PFSK-1 (cell line): ENCODE measurements around the gene KDM2A.

Experiments used
- POLR2AphosphoS5 ChIP-seq: IDR thresholded peaks from 2 replicates; pipeline ENCODE4 v1.6.1; 2012; ENCODE audit warnings: low read depth, mild to moderate bottlenecking, control low read depth, low read length, moderate library complexity
- SIN3A ChIP-seq: IDR thresholded peaks from 2 replicates; pipeline ENCODE4 v1.6.1; 2012; ENCODE audit warnings: mild to moderate bottlenecking, low read length, moderate library complexity, borderline replicate concordance; ENCODE audit not compliant: insufficient read depth
- TAF1 ChIP-seq: IDR thresholded peaks from 2 replicates; pipeline ENCODE4 v1.6.1; 2012; ENCODE audit warnings: low read length, control low read depth, borderline replicate concordance; ENCODE audit not compliant: insufficient read depth
- TF ChIP-seq, protein P1 (sequence below), 2 experiments: IDR thresholded peaks; 2 replicates each; pipeline versions ENCODE4 v1.6.1 to v1.8.0; 2011 to 2012; ENCODE audit warnings: low read depth in 2 of 2, low read length in 2 of 2, control low read depth in 1 of 2, inconsistent platforms in 1 of 2, mild to moderate bottlenecking in 1 of 2, moderate library complexity in 1 of 2; ENCODE audit not compliant: insufficient read depth in 1 of 2

DNA sequence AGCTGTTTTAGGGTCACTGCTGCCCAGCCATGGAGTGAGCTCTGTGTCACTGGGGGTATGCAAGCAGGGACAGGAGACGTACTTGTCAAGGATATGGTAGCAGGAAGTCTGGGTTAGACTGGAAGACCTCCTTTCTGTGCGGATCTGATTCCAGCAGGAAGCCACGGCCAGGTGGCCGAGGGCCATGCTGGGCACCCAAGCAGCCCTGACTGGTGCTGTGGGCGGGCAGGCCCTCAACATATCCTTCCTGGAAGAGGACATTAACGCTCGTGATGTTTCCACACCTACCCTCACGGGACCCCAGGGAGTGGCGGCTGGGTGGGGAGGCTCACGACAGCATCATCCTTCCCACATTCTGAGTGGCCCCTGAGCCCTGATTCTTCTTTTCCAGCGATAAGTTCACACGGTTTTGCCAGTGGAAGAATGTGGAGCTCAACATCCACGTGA is 161.3 kb downstream of the KDM2A start:
- TF ChIP-seq SIN3A (no peak), TAF1 (no peak), POLR2AphosphoS5 (no peak)
- TF ChIP-seq, protein P1, sequence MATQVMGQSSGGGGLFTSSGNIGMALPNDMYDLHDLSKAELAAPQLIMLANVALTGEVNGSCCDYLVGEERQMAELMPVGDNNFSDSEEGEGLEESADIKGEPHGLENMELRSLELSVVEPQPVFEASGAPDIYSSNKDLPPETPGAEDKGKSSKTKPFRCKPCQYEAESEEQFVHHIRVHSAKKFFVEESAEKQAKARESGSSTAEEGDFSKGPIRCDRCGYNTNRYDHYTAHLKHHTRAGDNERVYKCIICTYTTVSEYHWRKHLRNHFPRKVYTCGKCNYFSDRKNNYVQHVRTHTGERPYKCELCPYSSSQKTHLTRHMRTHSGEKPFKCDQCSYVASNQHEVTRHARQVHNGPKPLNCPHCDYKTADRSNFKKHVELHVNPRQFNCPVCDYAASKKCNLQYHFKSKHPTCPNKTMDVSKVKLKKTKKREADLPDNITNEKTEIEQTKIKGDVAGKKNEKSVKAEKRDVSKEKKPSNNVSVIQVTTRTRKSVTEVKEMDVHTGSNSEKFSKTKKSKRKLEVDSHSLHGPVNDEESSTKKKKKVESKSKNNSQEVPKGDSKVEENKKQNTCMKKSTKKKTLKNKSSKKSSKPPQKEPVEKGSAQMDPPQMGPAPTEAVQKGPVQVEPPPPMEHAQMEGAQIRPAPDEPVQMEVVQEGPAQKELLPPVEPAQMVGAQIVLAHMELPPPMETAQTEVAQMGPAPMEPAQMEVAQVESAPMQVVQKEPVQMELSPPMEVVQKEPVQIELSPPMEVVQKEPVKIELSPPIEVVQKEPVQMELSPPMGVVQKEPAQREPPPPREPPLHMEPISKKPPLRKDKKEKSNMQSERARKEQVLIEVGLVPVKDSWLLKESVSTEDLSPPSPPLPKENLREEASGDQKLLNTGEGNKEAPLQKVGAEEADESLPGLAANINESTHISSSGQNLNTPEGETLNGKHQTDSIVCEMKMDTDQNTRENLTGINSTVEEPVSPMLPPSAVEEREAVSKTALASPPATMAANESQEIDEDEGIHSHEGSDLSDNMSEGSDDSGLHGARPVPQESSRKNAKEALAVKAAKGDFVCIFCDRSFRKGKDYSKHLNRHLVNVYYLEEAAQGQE (IDR thresholded peaks at IDR 0.05; ENCODE audit: insufficient read depth in 1 of 2, low read depth in 2 of 2, low read length in 2 of 2), result no peak
